HepG2 (cell line): ENCODE data around the gene LAMA5. TPM values are rescaled to one million over a fixed set of nuclear protein-coding genes. Genes with fewer than 3 reads are reported as not detected.

Source experiments
- ATAC-seq: fragments of 200-7000 bp; cut with Tn5 transposase; 3 replicates; pipeline ENCODE4 v1.9.1; 2020; ENCODE audit warnings: mild to moderate bottlenecking, moderate library complexity
- BruUV-seq: library from RNA; stranded (reverse); fragments of 400-500 nt; replicated peaks from 2 replicates; lab custom pipeline; 2021; lab: Mats Ljungman, UMichigan
- CTCF ChIA-PET: fragments of 300-600 bp; formaldehyde crosslinking; extraction: SDS; loops from one replicate; lab custom pipeline; 2021; ENCODE audit warnings: low total read pairs, inconsistent platforms, low intra/inter-chr PET ratio; lab: Yijun Ruan, JAX
- POLR2A ChIA-PET: fragments of 350-600 bp; sonication (Branson Sonifier 250); formaldehyde crosslinking; loops from one replicate; lab custom pipeline; 2020; ENCODE audit warnings: antibody characterized with exemption, inconsistent platforms; lab: Yijun Ruan, JAX
- DNase-seq: peaks from one replicate; pipeline ENCODE4 v3.0.0-alpha.2; 2015; ENCODE audit warnings: low spot score
- FAIRE-seq: peaks from 3 replicates; lab custom pipeline; 2011; peaks lifted over from hg19 to GRCh38; lab: Jason Lieb, UNC
- H2AFZ ChIP-seq: one replicate; pipeline ENCODE4 v1.6.1; 2011; ENCODE audit warnings: low read length, inconsistent platforms
- H3K27ac ChIP-seq: fragments of 300-600 bp; 3 replicates; pipeline ENCODE4 v1.8.0; 2011; ENCODE audit warnings: mixed run types, mild to moderate bottlenecking, mixed read lengths, low read length, inconsistent platforms; ENCODE audit not compliant: insufficient read depth; ENCODE audit errors: extremely low read length
- H3K27me3 ChIP-seq, 2 experiments: fragments of 200-600 bp in 1 of 2; 2 replicates in 1 of 2; 3 replicates in 1 of 2; pipeline versions ENCODE4 v1.6.0 to v1.8.0; 2011; ENCODE audit warnings: low read length in 2 of 2, mild to moderate bottlenecking in 2 of 2, moderate library complexity in 2 of 2, inconsistent platforms in 1 of 2; ENCODE audit not compliant: insufficient read depth in 2 of 2, control insufficient read depth in 1 of 2
- H3K36me3 ChIP-seq, 2 experiments: fragments of 200-600 bp in 1 of 2; replicated peaks in 1 of 2; 2 replicates in 1 of 2; 3 replicates in 1 of 2; pipeline versions ENCODE4 v1.5.1 to v1.8.0; 2011; ENCODE audit warnings: low read length in 2 of 2, inconsistent platforms in 1 of 2; ENCODE audit not compliant: insufficient read depth in 2 of 2, control insufficient read depth in 1 of 2
- H3K4me1 ChIP-seq: 2 replicates; pipeline ENCODE4 v1.5.1; 2012; ENCODE audit warnings: low read length, inconsistent platforms; ENCODE audit not compliant: insufficient read depth
- H3K4me2 ChIP-seq: 2 replicates; pipeline ENCODE4 v1.6.0; 2011; ENCODE audit warnings: low read depth, low read length, inconsistent platforms
- H3K4me3 ChIP-seq, 3 experiments: fragments of 200-600 bp in 1 of 3; sonication (generic), shearing (Covaris generic) in 1 of 3; replicated peaks in 1 of 3; 2 replicates each; pipeline ENCODE4 v1.5.1; 2011 to 2016; ENCODE audit warnings: low read length in 3 of 3, inconsistent platforms in 2 of 3, low read depth in 2 of 3, mild to moderate bottlenecking in 2 of 3, control low read depth in 1 of 3, mixed read lengths in 1 of 3; ENCODE audit not compliant: insufficient read depth in 1 of 3
- H3K79me2 ChIP-seq: one replicate; pipeline ENCODE4 v1.6.1; 2011; ENCODE audit warnings: low read length, inconsistent platforms; ENCODE audit not compliant: insufficient read depth
- H3K9ac ChIP-seq: 2 replicates; pipeline ENCODE4 v1.6.0; 2011; ENCODE audit warnings: mild to moderate bottlenecking, low read depth, low read length, inconsistent platforms; ENCODE audit not compliant: insufficient read depth
- H3K9me3 ChIP-seq: 2 replicates; pipeline ENCODE4 v1.5.1; 2012; ENCODE audit warnings: mild to moderate bottlenecking, low read length
- H4K20me1 ChIP-seq: 2 replicates; pipeline ENCODE4 v1.6.0; 2011; ENCODE audit warnings: inconsistent platforms, mild to moderate bottlenecking, low read length, moderate library complexity; ENCODE audit not compliant: insufficient read depth
- AGO2 ChIP-seq: fragments of 200-400 bp; formaldehyde crosslinking; optimal IDR thresholded peaks from 2 replicates; pipeline ENCODE3; 2017; ENCODE audit warnings: mild to moderate bottlenecking, low read depth, low read length, moderate library complexity
- ARHGAP35 ChIP-seq: sonication (generic); formaldehyde crosslinking; IDR thresholded peaks from 2 replicates; pipeline ENCODE4 v1.9.0; 2022; ENCODE audit warnings: mild to moderate bottlenecking, inconsistent platforms, moderate library complexity, missing genetic modification reagents, borderline replicate concordance
- MED1 ChIP-seq: sonication (generic); formaldehyde crosslinking; IDR thresholded peaks from 2 replicates; pipeline ENCODE4 v1.4.0; 2020; ENCODE audit warnings: missing genetic modification reagents
- NRL ChIP-seq: sonication (generic); formaldehyde crosslinking; IDR thresholded peaks from 2 replicates; pipeline ENCODE4 v1.5.0; 2020; ENCODE audit warnings: missing genetic modification reagents, mild to moderate bottlenecking, moderate library complexity, borderline replicate concordance
- POGZ ChIP-seq: sonication (generic); formaldehyde crosslinking; IDR thresholded peaks from 2 replicates; pipeline ENCODE4 v1.4.0; 2020; ENCODE audit warnings: mild to moderate bottlenecking, missing genetic modification reagents
- TRIM24 ChIP-seq: sonication (generic); formaldehyde crosslinking; IDR thresholded peaks from 2 replicates; pipeline ENCODE4 v1.8.0; 2022; ENCODE audit warnings: mild to moderate bottlenecking, missing genetic modification reagents
- ZMAT3 ChIP-seq: sonication (generic); formaldehyde crosslinking; conservative IDR thresholded peaks from 2 replicates; pipeline ENCODE4 v1.7.0; 2021; ENCODE audit warnings: missing genetic modification reagents
- ZNF20 ChIP-seq: sonication (generic); formaldehyde crosslinking; IDR thresholded peaks from 2 replicates; pipeline ENCODE4 v1.4.0; 2020; ENCODE audit warnings: mild to moderate bottlenecking, moderate library complexity, missing genetic modification reagents
- ZNF333 ChIP-seq: sonication (generic); formaldehyde crosslinking; IDR thresholded peaks from 2 replicates; pipeline ENCODE4 v1.4.0; 2020; ENCODE audit warnings: mild to moderate bottlenecking, missing genetic modification reagents, borderline replicate concordance
- ZNF501 ChIP-seq: sonication (generic); formaldehyde crosslinking; IDR thresholded peaks from 2 replicates; pipeline ENCODE4 v1.5.1; 2020; ENCODE audit warnings: mild to moderate bottlenecking, moderate library complexity, missing genetic modification reagents
- ZNF781 ChIP-seq: sonication (generic); formaldehyde crosslinking; IDR thresholded peaks from 2 replicates; pipeline ENCODE4 v1.5.1; 2020; ENCODE audit warnings: borderline replicate concordance, mild to moderate bottlenecking, missing genetic modification reagents; ENCODE audit errors: not compliant biosample characterization
- ZNF790 ChIP-seq: sonication (generic); formaldehyde crosslinking; IDR thresholded peaks from 2 replicates; pipeline ENCODE4 v1.8.0; 2022; ENCODE audit warnings: missing genetic modification reagents, mild to moderate bottlenecking, borderline replicate concordance
- WGBS: methylation state at CpG from one replicate; pipeline ENCODE4 v1.1.6; 2017; ENCODE audit warnings: low lambda C conversion rate; 5-methylcytosine and 5-hydroxymethylcytosine counted together
- in situ Hi-C: cut with HindIII; loops from 2 replicates; pipeline ENCODE4 v1.10.0; 2017; ENCODE audit warnings: low pct_unique_long_range_greater_than_20kb; ENCODE audit not compliant: extremely low pct_ligation_motif_present
- intact Hi-C: fragments of 100-400 bp; cut with micrococcal nuclease; formaldehyde crosslinking; loops from one replicate; pipeline ENCODE4 v1.10.0; 2022; ENCODE audit not compliant: unreplicated experiment
- polyA plus RNA-seq, 8 experiments: library from polyadenylated mRNA; depleted of rRNA in 3 of 8; stranded (reverse) in 7 of 8; unstranded in 1 of 8; fragments of >200 nt; fragmentation: Illumina TruSeq in 4 of 8; extraction: Trizol in 4 of 8; gene quantifications; 2 replicates each; pipeline versions ENCODE4 v1.2.1 to v1.2.3, GENCODE V29; 2011 to 2016; ENCODE audit warnings: low read depth in 4 of 8, missing spikeins in 1 of 8, mixed read lengths in 1 of 8; ENCODE audit not compliant: insufficient read depth in 1 of 8
- total RNA-seq, 5 experiments: library from RNA; depleted of rRNA; stranded (reverse); fragments of >200 nt; fragmentation: Illumina TruSeq; extraction: Trizol; gene quantifications; 2 replicates each; pipeline ENCODE4 v1.2.3, GENCODE V29; 2016; ENCODE audit warnings: low read depth in 1 of 5
- TF ChIP-seq, protein P1 (sequence below): sonication (generic); formaldehyde crosslinking; IDR thresholded peaks from 2 replicates; pipeline ENCODE4 v1.8.1; 2023; ENCODE audit warnings: mild to moderate bottlenecking, missing genetic modification reagents
- TF ChIP-seq, protein P2 (sequence below): sonication (generic); formaldehyde crosslinking; IDR thresholded peaks from 2 replicates; pipeline ENCODE4 v1.8.0; 2022; ENCODE audit warnings: missing genetic modification reagents, mild to moderate bottlenecking, moderate library complexity, borderline replicate concordance
- TF ChIP-seq, protein P3 (sequence below): conservative IDR thresholded peaks from 2 replicates; pipeline ENCODE4 v1.6.1; 2018; ENCODE audit warnings: missing genetic modification reagents

The LAMA5 gene
- total and polyA plus RNA-seq, 2 of the 13 experiments (the other 11 are each of a cell fraction or from before 2014, with no cell fraction given): 21.0 to 44.7 TPM

DNA sequence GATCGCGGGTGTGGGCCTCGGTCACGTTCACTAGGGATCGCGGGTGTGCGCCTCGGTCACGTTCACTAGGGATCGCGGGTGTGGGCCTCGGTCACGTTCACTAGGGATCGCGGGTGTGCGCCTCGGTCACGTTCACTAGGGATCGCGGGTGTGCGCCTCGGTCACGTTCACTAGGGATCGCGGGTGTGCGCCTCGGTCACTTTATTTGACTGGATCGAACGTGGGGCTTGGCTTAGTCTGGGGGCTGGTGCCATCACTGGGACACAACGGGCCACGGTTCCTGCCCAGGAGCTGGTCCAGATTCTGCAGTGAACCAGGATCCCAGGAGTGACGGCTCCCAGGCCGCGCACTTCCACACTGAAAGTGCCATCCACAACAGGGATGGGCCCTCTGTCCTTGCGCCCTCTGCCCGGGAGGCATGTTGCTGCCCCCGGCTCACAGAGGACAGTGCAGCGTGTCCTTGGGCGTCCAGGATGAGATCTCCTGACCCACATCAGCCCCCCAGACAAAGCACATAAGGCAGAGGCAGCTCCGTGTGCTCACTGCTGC lies 6.6 kb upstream of the LAMA5 start (continued):
- TF ChIP-seq ZNF333 (CRISPR knock-in tag) (0 out of 2 replicates have a peak, but pooled peaks have one; percentile 3), TRIM24 (CRISPR knock-in tag) (0 out of 2 replicates have a peak, but pooled peaks have one; percentile 0)

DNA sequence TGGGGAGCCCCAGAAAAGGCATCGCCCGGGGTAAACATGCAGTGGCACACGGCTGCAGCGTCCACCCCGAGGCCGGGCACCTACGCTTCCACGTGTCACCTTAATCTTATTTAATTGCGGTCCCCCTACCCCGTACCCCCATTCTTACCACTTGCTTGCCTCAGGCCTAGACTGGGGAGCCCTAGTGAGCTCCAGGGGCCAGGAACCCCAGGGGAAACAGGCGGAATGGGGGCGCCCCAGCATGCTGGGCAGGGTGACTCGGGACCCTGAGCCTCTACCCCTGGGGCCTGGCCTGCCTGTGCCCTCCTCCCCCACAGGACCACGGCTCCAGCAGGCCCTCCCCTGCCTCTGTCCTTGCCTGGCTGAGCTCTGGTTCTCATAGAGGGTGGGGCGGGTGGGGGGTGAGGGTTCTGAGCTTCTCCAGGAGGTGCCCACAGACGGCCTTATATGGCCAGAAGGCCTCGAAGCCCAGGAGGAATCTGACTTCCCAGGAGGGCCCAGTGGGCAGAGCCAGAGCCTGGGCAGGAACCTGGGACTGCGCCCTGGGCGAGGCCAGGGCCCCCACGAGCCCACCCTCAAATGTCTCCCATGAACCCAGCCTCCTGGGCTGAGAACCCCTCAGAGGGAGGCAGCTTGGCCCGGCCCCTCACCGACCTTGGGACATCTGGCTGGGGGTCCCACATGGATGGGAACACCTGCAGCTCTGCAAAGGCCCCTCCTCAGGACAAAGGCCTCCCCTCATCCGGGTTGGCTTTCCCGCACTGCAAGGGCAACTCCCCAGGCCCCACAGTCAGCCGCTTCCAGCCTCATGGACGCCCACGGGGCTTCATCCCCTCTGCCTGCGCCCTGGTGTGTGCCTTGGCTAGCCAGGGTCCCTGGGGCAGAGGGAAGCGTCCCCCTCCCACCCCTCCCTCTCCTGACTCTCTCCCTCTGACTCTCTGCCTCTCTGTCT lies 5.2 kb upstream of the LAMA5 start:
- Histone ChIP-seq H4K20me1 (no peaks in the 10 kb centered on the region), H2AFZ (no peak overlapping the region), H3K4me1 (peaks cover 82% of the 10 kb centered on the region), H3K9me3 (no peaks in the 10 kb centered on the region), H3K79me2 (peaks cover 2% of the 10 kb centered on the region), H3K27ac (no peak overlapping the region), H3K27me3 (no peaks in the 10 kb centered on the region), H3K9ac (peak overlapping the region; percentile 90; the same call in 1 of the 2 replicates), H3K4me3 (no peak overlapping the region), H3K4me2 (no peak overlapping the region; the same call in 1 of the 2 replicates), H3K36me3 (no peaks in the 10 kb centered on the region)
- FAIRE-seq: no peak
- CTCF ChIA-PET: no interaction called here
- BruUV-seq: no TSS peak
- POLR2A ChIA-PET: interaction anchor here (0.8 to 10.1 kb wide), 4 partner anchors 10 to 66 kb away, joined by 3 to 187 read pairs (median 44); partner anchors contain the start of gene ADRM1
- no peak for DNase-seq
- 54% methylated on average over 29 of the region's 29 CpGs for WGBS
- no peak for ATAC-seq
- intact Hi-C loops (loop anchor here (10.0 kb wide), 1 partner anchor 422 kb away; the partner anchor contains the start of gene MRGBP), in situ Hi-C loops (no loop called here)
- TF ChIP-seq, protein P1, sequence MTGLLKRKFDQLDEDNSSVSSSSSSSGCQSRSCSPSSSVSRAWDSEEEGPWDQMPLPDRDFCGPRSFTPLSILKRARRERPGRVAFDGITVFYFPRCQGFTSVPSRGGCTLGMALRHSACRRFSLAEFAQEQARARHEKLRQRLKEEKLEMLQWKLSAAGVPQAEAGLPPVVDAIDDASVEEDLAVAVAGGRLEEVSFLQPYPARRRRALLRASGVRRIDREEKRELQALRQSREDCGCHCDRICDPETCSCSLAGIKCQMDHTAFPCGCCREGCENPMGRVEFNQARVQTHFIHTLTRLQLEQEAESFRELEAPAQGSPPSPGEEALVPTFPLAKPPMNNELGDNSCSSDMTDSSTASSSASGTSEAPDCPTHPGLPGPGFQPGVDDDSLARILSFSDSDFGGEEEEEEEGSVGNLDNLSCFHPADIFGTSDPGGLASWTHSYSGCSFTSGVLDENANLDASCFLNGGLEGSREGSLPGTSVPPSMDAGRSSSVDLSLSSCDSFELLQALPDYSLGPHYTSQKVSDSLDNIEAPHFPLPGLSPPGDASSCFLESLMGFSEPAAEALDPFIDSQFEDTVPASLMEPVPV (CRISPR knock-in tag): peak; percentile 32; the same call in 1 of the 2 replicates
- TF ChIP-seq, protein P2, sequence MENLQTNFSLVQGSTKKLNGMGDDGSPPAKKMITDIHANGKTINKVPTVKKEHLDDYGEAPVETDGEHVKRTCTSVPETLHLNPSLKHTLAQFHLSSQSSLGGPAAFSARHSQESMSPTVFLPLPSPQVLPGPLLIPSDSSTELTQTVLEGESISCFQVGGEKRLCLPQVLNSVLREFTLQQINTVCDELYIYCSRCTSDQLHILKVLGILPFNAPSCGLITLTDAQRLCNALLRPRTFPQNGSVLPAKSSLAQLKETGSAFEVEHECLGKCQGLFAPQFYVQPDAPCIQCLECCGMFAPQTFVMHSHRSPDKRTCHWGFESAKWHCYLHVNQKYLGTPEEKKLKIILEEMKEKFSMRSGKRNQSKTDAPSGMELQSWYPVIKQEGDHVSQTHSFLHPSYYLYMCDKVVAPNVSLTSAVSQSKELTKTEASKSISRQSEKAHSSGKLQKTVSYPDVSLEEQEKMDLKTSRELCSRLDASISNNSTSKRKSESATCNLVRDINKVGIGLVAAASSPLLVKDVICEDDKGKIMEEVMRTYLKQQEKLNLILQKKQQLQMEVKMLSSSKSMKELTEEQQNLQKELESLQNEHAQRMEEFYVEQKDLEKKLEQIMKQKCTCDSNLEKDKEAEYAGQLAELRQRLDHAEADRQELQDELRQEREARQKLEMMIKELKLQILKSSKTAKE (CRISPR knock-in tag): no peak
- no peak for TF ChIP-seq POGZ (CRISPR knock-in tag)
- TF ChIP-seq ZNF781 (CRISPR knock-in tag): no peak
- 0 out of 2 replicates have a peak, but pooled peaks have one; percentile 40 for TF ChIP-seq NRL
- TF ChIP-seq, protein P3, sequence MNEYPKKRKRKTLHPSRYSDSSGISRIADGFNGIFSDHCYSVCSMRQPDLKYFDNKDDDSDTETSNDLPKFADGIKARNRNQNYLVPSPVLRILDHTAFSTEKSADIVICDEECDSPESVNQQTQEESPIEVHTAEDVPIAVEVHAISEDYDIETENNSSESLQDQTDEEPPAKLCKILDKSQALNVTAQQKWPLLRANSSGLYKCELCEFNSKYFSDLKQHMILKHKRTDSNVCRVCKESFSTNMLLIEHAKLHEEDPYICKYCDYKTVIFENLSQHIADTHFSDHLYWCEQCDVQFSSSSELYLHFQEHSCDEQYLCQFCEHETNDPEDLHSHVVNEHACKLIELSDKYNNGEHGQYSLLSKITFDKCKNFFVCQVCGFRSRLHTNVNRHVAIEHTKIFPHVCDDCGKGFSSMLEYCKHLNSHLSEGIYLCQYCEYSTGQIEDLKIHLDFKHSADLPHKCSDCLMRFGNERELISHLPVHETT (CRISPR knock-in tag): no peak
- TF ChIP-seq AGO2: peak; percentile 74
- TF ChIP-seq ZNF790 (CRISPR knock-in tag): no peak
- no peak for TF ChIP-seq ZNF20 (CRISPR knock-in tag)
- 0 out of 2 replicates have a peak, but pooled peaks have one; percentile 18 for TF ChIP-seq MED1 (CRISPR knock-in tag)
- no peak for TF ChIP-seq ZNF501 (CRISPR knock-in tag)
- no peak for TF ChIP-seq ARHGAP35 (CRISPR knock-in tag)
- TF ChIP-seq ZMAT3: no peak
